ENCODE results near the gene SPATA21. TPM values are rescaled to one million over a fixed set of nuclear protein-coding genes. Genes with fewer than 3 reads are reported as not detected.

Gene SPATA21
- total RNA-seq, 2 experiments from 2014 or later, result not detected

Other genes with a start within 250 kb of the SPATA21 start
- 10 to 100 TPM; 10.7 to 12.1 TPM for gene ARHGEF19, start 224.8 kb downstream of the SPATA21 start, total RNA-seq
- 1 to 10 TPM; 6.4 to 6.8 TPM for gene CPLANE2, start 200.2 kb downstream of the SPATA21 start, total RNA-seq
- gene FBXO42, start 84.9 kb downstream of the SPATA21 start, total RNA-seq, result 10 to 100 TPM; 15.5 to 19.3 TPM
- 100 to 1,000 TPM; 156 to 177 TPM for gene SZRD1, start 70.2 kb downstream of the SPATA21 start, total RNA-seq
- 100 to 1,000 TPM; 107 to 115 TPM for gene NECAP2, start 3.3 kb upstream of the SPATA21 start, total RNA-seq
- gene RNU1-1, start 76.9 kb upstream of the SPATA21 start, total RNA-seq, result 1,000 to 10,000 TPM; 2,316 to 2,477 TPM
- 1 to 10 TPM; 6.7 to 7.7 TPM for gene NBPF1, start 176.1 kb upstream of the SPATA21 start, total RNA-seq
- 1,000 to 10,000 TPM; 2,316 to 2,477 TPM for gene RNU1-3, start 229.5 kb upstream of the SPATA21 start, total RNA-seq